Karpas-422 (cell line): Measurements from ENCODE around the gene ELF4. TPM values are rescaled to one million over a fixed set of nuclear protein-coding genes. Genes with fewer than 3 reads are reported as not detected.

ENCODE experiments used
- DNase-seq: peaks from one replicate; pipeline ENCODE4 v3.0.0-alpha.2; 2015
- H2AFZ ChIP-seq: fragments of 200-600 bp; sonication (generic); 2 replicates; pipeline ENCODE4 v1.6.1; 2014; ENCODE audit warnings: antibody characterized with exemption, low read length, mixed read lengths
- H3K27ac ChIP-seq: fragments of 200-600 bp; sonication (generic); 2 replicates; pipeline ENCODE4 v1.5.1; 2014; ENCODE audit warnings: mild to moderate bottlenecking, low read length, moderate library complexity
- H3K27me3 ChIP-seq: fragments of 200-600 bp; sonication (generic); 2 replicates; pipeline ENCODE4 v1.6.1; 2014; ENCODE audit warnings: low read length, mixed read lengths
- H3K36me3 ChIP-seq: fragments of 200-600 bp; sonication (generic); 2 replicates; pipeline ENCODE4 v1.6.1; 2014; ENCODE audit warnings: low read length, mixed read lengths; ENCODE audit not compliant: insufficient read depth
- H3K4me1 ChIP-seq: fragments of 200-600 bp; sonication (generic); 2 replicates; pipeline ENCODE4 v1.6.1; 2014; ENCODE audit warnings: mild to moderate bottlenecking, low read length, mixed read lengths
- H3K4me2 ChIP-seq: fragments of 200-600 bp; sonication (generic); 2 replicates; pipeline ENCODE4 v1.6.1; 2014; ENCODE audit warnings: low read length, low read depth, mild to moderate bottlenecking; ENCODE audit not compliant: poor library complexity, severe bottlenecking
- H3K4me3 ChIP-seq: fragments of 200-600 bp; sonication (generic); 2 replicates; pipeline ENCODE4 v1.5.1; 2014; ENCODE audit warnings: mild to moderate bottlenecking, antibody characterized with exemption, low read length, mixed read lengths
- H3K79me2 ChIP-seq: fragments of 200-600 bp; sonication (generic); 2 replicates; pipeline ENCODE4 v1.6.1; 2014; ENCODE audit warnings: mild to moderate bottlenecking, low read length, mixed read lengths
- H3K9ac ChIP-seq: fragments of 200-600 bp; sonication (generic); 2 replicates; pipeline ENCODE4 v1.6.0; 2014; ENCODE audit warnings: low read length
- H3K9me2 ChIP-seq: fragments of 200-600 bp; sonication (generic), shearing (Covaris generic); replicated peaks from 2 replicates; pipeline ENCODE4 v1.6.0; 2014; ENCODE audit warnings: mild to moderate bottlenecking, low read length, moderate library complexity; ENCODE audit not compliant: insufficient read depth
- H3K9me3 ChIP-seq: fragments of 300-700, 200-600 bp; sonication (generic); 2 replicates; pipeline ENCODE4 v1.6.1; 2014; ENCODE audit warnings: low read length, mixed read lengths
- H4K20me1 ChIP-seq: fragments of 200-600 bp; sonication (generic); 2 replicates; pipeline ENCODE4 v1.6.1; 2014; ENCODE audit warnings: mild to moderate bottlenecking, antibody characterized with exemption, low read length, low read depth; ENCODE audit not compliant: insufficient read depth
- total RNA-seq: library from RNA; depleted of rRNA; stranded (reverse); fragments of >200 nt; shearing (Covaris generic); gene quantifications from 2 replicates; pipeline ENCODE4 v1.2.3, GENCODE V29; 2014; ENCODE audit warnings: low replicate concordance; rRNA removed

The ELF4 gene
- 29.1 and 31.7 TPM in 2 replicates for total RNA-seq

DNA sequence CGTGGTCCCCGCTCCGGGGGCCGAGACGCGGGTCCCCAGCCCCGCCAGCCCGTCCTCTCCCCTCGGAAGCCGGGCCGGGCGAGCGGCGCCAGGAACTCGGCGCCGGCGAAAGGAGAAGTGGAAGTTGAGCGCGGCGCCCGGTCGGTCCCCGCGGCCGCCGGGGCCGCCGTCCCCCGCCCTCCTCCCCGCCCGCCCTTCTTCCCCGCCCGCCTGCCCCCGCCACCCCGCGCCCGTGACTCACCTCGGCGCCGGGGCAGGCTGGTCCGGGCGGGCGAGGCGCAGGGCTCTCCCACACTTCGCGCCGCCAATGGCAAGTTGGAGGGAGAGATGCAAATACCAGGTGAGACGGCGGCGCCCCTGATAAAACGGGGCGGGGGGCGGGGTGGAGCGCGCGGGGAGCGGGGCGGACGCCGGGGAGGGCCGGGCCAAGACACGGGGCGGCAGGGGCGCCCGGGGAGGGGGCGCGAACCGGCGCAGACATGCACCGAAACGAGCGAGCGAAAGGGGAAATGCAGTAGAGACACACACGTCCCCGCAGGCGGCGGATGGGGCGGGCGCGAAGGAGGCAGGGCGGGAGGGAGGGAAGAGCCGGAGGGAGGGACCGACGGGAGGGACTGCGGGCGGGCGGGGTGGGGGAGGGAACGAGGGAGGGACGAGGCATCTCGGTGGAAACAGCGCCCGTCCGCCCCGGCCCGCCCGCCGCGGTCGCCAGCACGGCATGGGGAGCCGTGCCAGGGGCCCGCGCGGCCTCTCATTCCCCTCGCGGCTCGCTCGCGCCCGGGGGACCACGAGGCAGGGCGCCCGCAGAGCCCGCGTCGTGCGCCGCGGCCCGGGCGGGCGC lies at the start of gene ELF4:
ELF4 (minus strand) TSS at position 119 of the 841 bp plus-strand sequence. CDS start 29,167 bp downstream, outside the sequence.
- DNase-seq: peak; percentile 86
- H3K79me2 ChIP-seq: peaks cover 46% of the 10 kb centered on the region
- H3K4me1 ChIP-seq: peaks cover 43% of the 10 kb centered on the region
- peak within 1 kb of the TSS; percentile 84 for H3K27ac ChIP-seq
- no peaks in the 10 kb centered on the region for H3K9me3 ChIP-seq
- peaks cover 7% of the 10 kb centered on the region; the same call in 1 of the 2 replicates for H4K20me1 ChIP-seq
- peak within 1 kb of the TSS; percentile 86 for H3K9ac ChIP-seq
- H3K9me2 ChIP-seq: no peaks in the 10 kb centered on the region
- peak within 1 kb of the TSS; percentile 68 for H3K4me3 ChIP-seq
- no peaks in the 10 kb centered on the region for H3K27me3 ChIP-seq
- H3K36me3 ChIP-seq: no peaks in the 10 kb centered on the region
- H2AFZ ChIP-seq: no peak within 1 kb of the TSS; the same call in 1 of the 2 replicates
- peak within 1 kb of the TSS; percentile 84 for H3K4me2 ChIP-seq

GRCh38 chrX:130159776-130160175 lies 49.5 kb upstream of the ELF4 start:
- Histone ChIP-seq H3K79me2 (peaks cover 75% of the 10 kb centered on the region), H3K9me2 (no peaks in the 10 kb centered on the region), H3K4me1 (peaks cover 16% of the 10 kb centered on the region), H3K36me3 (peaks cover 3% of the 10 kb centered on the region; the same call in 1 of the 2 replicates), H4K20me1 (no peaks in the 10 kb centered on the region), H3K9ac (no peak overlapping the region), H3K27me3 (no peaks in the 10 kb centered on the region), H3K4me3 (no peak overlapping the region), H2AFZ (no peak overlapping the region), H3K9me3 (no peaks in the 10 kb centered on the region), H3K27ac (no peak overlapping the region), H3K4me2 (no peak overlapping the region)
- no peak for DNase-seq

DNA sequence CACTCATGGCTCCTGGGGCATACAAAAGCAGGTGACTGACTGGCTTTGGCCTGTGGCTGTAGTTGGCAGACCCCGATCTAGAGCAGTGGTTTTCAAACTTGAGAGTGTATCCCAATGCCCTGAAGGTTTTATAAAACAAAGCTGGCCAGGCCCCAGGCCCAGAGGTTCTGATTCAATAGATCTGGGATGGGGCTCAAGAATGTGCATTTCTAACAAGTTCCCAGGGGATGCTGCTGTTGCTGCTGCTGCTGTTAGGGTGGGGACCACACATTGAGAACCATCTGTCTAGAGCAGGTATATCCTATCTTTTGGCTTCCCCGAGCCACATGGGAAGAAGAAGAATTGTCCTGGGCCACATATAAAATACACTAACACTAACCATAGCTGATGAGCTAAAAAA lies 48.0 kb upstream of the ELF4 start:
- H3K36me3 ChIP-seq: peaks cover 10% of the 10 kb centered on the region
- no peaks in the 10 kb centered on the region for H3K27me3 ChIP-seq
- no peak overlapping the region for H3K9ac ChIP-seq
- peaks cover 5% of the 10 kb centered on the region for H3K4me1 ChIP-seq
- H3K9me2 ChIP-seq: no peaks in the 10 kb centered on the region
- H4K20me1 ChIP-seq: no peaks in the 10 kb centered on the region
- H3K4me3 ChIP-seq: no peak overlapping the region
- H3K9me3 ChIP-seq: no peaks in the 10 kb centered on the region
- no peak overlapping the region for H3K27ac ChIP-seq
- H2AFZ ChIP-seq: no peak overlapping the region
- peaks cover 67% of the 10 kb centered on the region for H3K79me2 ChIP-seq
- no peak for DNase-seq
- no peak overlapping the region for H3K4me2 ChIP-seq

- Histone ChIP-seq H3K4me3 (no peak overlapping the region), H3K9me3 (no peaks in the 10 kb centered on the region), H3K79me2 (peaks cover 43% of the 10 kb centered on the region), H3K4me2 (no peak overlapping the region), H3K9me2 (no peaks in the 10 kb centered on the region), H3K27me3 (no peaks in the 10 kb centered on the region), H3K27ac (no peak overlapping the region), H2AFZ (no peak overlapping the region), H3K4me1 (peaks cover 3% of the 10 kb centered on the region), H4K20me1 (no peaks in the 10 kb centered on the region), H3K9ac (no peak overlapping the region), H3K36me3 (peaks cover 10% of the 10 kb centered on the region)
- DNase-seq: no peak
Observed at GRCh38 chrX:130155564-130155963, 45.3 kb upstream of the ELF4 start.

DNA sequence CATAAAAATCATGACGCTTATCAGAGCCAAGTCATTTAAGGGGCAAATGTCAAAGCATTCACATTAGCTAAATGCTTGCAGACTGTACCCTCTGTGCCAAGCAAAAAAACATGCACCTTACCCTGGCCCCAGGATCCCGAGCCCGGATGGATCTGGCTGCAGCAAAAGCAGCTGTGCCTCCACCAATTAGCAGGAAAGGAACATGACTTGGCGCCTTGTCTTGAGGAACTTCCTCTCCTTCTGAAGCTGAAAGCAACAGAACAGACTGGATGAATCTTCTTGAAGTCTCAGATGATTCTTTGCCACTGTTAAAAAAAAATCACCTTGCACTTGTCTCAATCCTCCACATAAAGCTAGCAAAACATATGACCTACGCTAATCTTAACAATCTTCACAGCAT lies 37.3 kb upstream of the ELF4 start:
- Histone ChIP-seq H2AFZ (no peak overlapping the region), H3K36me3 (0 out of 2 replicates have a peak, but pooled peaks cover 3% of the 10 kb centered on the region), H3K4me2 (no peak overlapping the region), H4K20me1 (no peaks in the 10 kb centered on the region), H3K9me3 (no peaks in the 10 kb centered on the region), H3K27ac (no peak overlapping the region), H3K9me2 (no peaks in the 10 kb centered on the region), H3K4me1 (no peaks in the 10 kb centered on the region), H3K4me3 (no peak overlapping the region), H3K79me2 (no peaks in the 10 kb centered on the region), H3K9ac (no peak overlapping the region), H3K27me3 (no peaks in the 10 kb centered on the region)
- no peak for DNase-seq

GRCh38 chrX:130145123-130145522 lies 34.8 kb upstream of the ELF4 start:
- no peaks in the 10 kb centered on the region for H3K4me1 ChIP-seq
- no peaks in the 10 kb centered on the region for H4K20me1 ChIP-seq
- no peak overlapping the region for H2AFZ ChIP-seq
- no peak for DNase-seq
- H3K79me2 ChIP-seq: no peaks in the 10 kb centered on the region
- no peak overlapping the region for H3K9ac ChIP-seq
- H3K27me3 ChIP-seq: no peaks in the 10 kb centered on the region
- 0 out of 2 replicates have a peak, but pooled peaks cover 3% of the 10 kb centered on the region for H3K36me3 ChIP-seq
- H3K27ac ChIP-seq: no peak overlapping the region
- H3K9me2 ChIP-seq: no peaks in the 10 kb centered on the region
- no peaks in the 10 kb centered on the region for H3K9me3 ChIP-seq
- no peak overlapping the region for H3K4me2 ChIP-seq
- no peak overlapping the region for H3K4me3 ChIP-seq

GRCh38 chrX:130144509-130144908 lies 34.2 kb upstream of the ELF4 start:
- Histone ChIP-seq H3K79me2 (no peaks in the 10 kb centered on the region), H3K27me3 (no peaks in the 10 kb centered on the region), H3K9ac (no peak overlapping the region), H4K20me1 (no peaks in the 10 kb centered on the region), H3K9me3 (no peaks in the 10 kb centered on the region), H3K4me1 (no peaks in the 10 kb centered on the region), H3K4me2 (no peak overlapping the region), H3K4me3 (no peak overlapping the region), H3K36me3 (0 out of 2 replicates have a peak, but pooled peaks cover 3% of the 10 kb centered on the region), H2AFZ (no peak overlapping the region), H3K27ac (no peak overlapping the region), H3K9me2 (no peaks in the 10 kb centered on the region)
- no peak for DNase-seq

GRCh38 chrX:130139474-130140201 lies 29.3 kb upstream of the ELF4 start:
- no peak overlapping the region for H3K27ac ChIP-seq
- peaks cover 8% of the 10 kb centered on the region; the same call in 1 of the 2 replicates for H3K36me3 ChIP-seq
- no peak for DNase-seq

More at GRCh38 chrX:130139474-130140201, 29.3 kb upstream of the ELF4 start:
- H3K79me2 ChIP-seq: no peaks in the 10 kb centered on the region
- H3K9me2 ChIP-seq: no peaks in the 10 kb centered on the region
- H4K20me1 ChIP-seq: no peaks in the 10 kb centered on the region
- H2AFZ ChIP-seq: no peak overlapping the region
- H3K4me2 ChIP-seq: no peak overlapping the region
- no peak overlapping the region for H3K9ac ChIP-seq
- H3K27me3 ChIP-seq: no peaks in the 10 kb centered on the region
- no peak overlapping the region for H3K4me3 ChIP-seq
- no peaks in the 10 kb centered on the region for H3K9me3 ChIP-seq
- H3K4me1 ChIP-seq: no peaks in the 10 kb centered on the region
